ENCODE data around the gene ING2. TPM values are rescaled to one million over a fixed set of nuclear protein-coding genes. Genes with fewer than 3 reads are reported as not detected.

ING2 gene
- total RNA-seq, 1 experiment from 2014 or later, result 15.8 TPM

- no peak for TF ChIP-seq EZH2 (IDR thresholded peaks at IDR 0.05; ENCODE audit: borderline replicate concordance, low read depth, low read length, poor library complexity, severe bottlenecking)
- intact Hi-C loops (cut with micrococcal nuclease; ENCODE audit: unreplicated experiment), result no loop called here
- no TSS peak for BruUV-seq (replicated peaks)
- peak; percentile 38 for DNase-seq (ENCODE audit: low spot score)
- POLR2A ChIA-PET (ENCODE audit: low non-redundant PET), result no interaction called here
- H3K4me1 ChIP-seq (ENCODE audit: insufficient read depth, low read length, poor library complexity, severe bottlenecking), result peaks cover 6% of the 10 kb centered on the region
- H3K4me3 ChIP-seq (ENCODE audit: low read depth, low read length, poor library complexity, severe bottlenecking), result no peak overlapping the region
- CTCF ChIA-PET, result no interaction called here
- H3K9me3 ChIP-seq (ENCODE audit: low read depth, low read length, poor library complexity, severe bottlenecking), result no peaks in the 10 kb centered on the region
- H3K27ac ChIP-seq (ENCODE audit: low read depth, low read length, poor library complexity, severe bottlenecking), result no peak overlapping the region
- no peaks in the 10 kb centered on the region for H3K36me3 ChIP-seq (ENCODE audit: insufficient read depth, low read length, poor library complexity, severe bottlenecking)
- no peaks in the 10 kb centered on the region for H3K27me3 ChIP-seq (replicated peaks; ENCODE audit: insufficient read depth, low read depth, low read length, poor library complexity)
These were observed 9.7 kb upstream of the ING2 start for GRCh38 chr4:183495184-183495583.

- no peaks in the 10 kb centered on the region for H3K36me3 ChIP-seq (ENCODE audit: insufficient read depth, low read length, poor library complexity, severe bottlenecking)
- H3K27ac ChIP-seq (ENCODE audit: low read depth, low read length, poor library complexity, severe bottlenecking), result no peak overlapping the region
- no peaks in the 10 kb centered on the region for H3K9me3 ChIP-seq (ENCODE audit: low read depth, low read length, poor library complexity, severe bottlenecking)
- H3K27me3 ChIP-seq (replicated peaks; ENCODE audit: insufficient read depth, low read depth, low read length, poor library complexity), result no peaks in the 10 kb centered on the region
- H3K4me1 ChIP-seq (ENCODE audit: insufficient read depth, low read length, poor library complexity, severe bottlenecking), result peaks cover 12% of the 10 kb centered on the region
- DNase-seq (ENCODE audit: low spot score), result no peak
- intact Hi-C loops (cut with micrococcal nuclease; ENCODE audit: unreplicated experiment), result no loop called here
- H3K4me3 ChIP-seq (ENCODE audit: low read depth, low read length, poor library complexity, severe bottlenecking), result no peak overlapping the region
- BruUV-seq (replicated peaks), result no TSS peak
- POLR2A ChIA-PET (ENCODE audit: low non-redundant PET), result interaction anchor here (0.7 kb wide), 1 partner anchor 87 kb away, joined by 6 read pairs; no protein-coding TSS in a partner anchor
- CTCF ChIA-PET, result no interaction called here
- no peak for TF ChIP-seq EZH2 (IDR thresholded peaks at IDR 0.05; ENCODE audit: borderline replicate concordance, low read depth, low read length, poor library complexity, severe bottlenecking)
- no peak for TF ChIP-seq CTCF (conservative IDR thresholded peaks at IDR 0.05; ENCODE audit: low read depth, low read length)
These were observed 5.5 kb upstream of the ING2 start for GRCh38 chr4:183499389-183499788.

GRCh38 chr4:183499801-183500200 is 5.1 kb upstream of the ING2 start:
- no peak for DNase-seq (ENCODE audit: low spot score)
- no TSS peak for BruUV-seq (replicated peaks)
- ChIA-PET POLR2A (ENCODE audit: low non-redundant PET) (interaction anchor here (0.7 kb wide), 1 partner anchor 87 kb away, joined by 6 read pairs; no protein-coding TSS in a partner anchor), CTCF (no interaction called here)
- no peak overlapping the region for H3K27ac ChIP-seq (ENCODE audit: low read depth, low read length, poor library complexity, severe bottlenecking)
- H3K27me3 ChIP-seq (replicated peaks; ENCODE audit: insufficient read depth, low read depth, low read length, poor library complexity), result no peaks in the 10 kb centered on the region
- no peaks in the 10 kb centered on the region for H3K9me3 ChIP-seq (ENCODE audit: low read depth, low read length, poor library complexity, severe bottlenecking)
- H3K36me3 ChIP-seq (ENCODE audit: insufficient read depth, low read length, poor library complexity, severe bottlenecking), result no peaks in the 10 kb centered on the region
- H3K4me1 ChIP-seq (ENCODE audit: insufficient read depth, low read length, poor library complexity, severe bottlenecking), result peaks cover 12% of the 10 kb centered on the region
- H3K4me3 ChIP-seq (ENCODE audit: low read depth, low read length, poor library complexity, severe bottlenecking), result no peak overlapping the region
- no peak for TF ChIP-seq CTCF (conservative IDR thresholded peaks at IDR 0.05; ENCODE audit: low read depth, low read length)
- no peak for TF ChIP-seq EZH2 (IDR thresholded peaks at IDR 0.05; ENCODE audit: borderline replicate concordance, low read depth, low read length, poor library complexity, severe bottlenecking)
- intact Hi-C loops (cut with micrococcal nuclease; ENCODE audit: unreplicated experiment), result no loop called here

GRCh38 chr4:183503497-183504063 is 1.3 kb upstream of the ING2 start:
- no peaks in the 10 kb centered on the region for H3K27me3 ChIP-seq (replicated peaks; ENCODE audit: insufficient read depth, low read depth, low read length, poor library complexity)
- intact Hi-C loops (cut with micrococcal nuclease; ENCODE audit: unreplicated experiment), result no loop called here
- H3K4me1 ChIP-seq (ENCODE audit: insufficient read depth, low read length, poor library complexity, severe bottlenecking), result peaks cover 6% of the 10 kb centered on the region
- ChIA-PET CTCF (no interaction called here), POLR2A (ENCODE audit: low non-redundant PET) (no interaction called here)
- peak overlapping the region; percentile 97 for H3K4me3 ChIP-seq (ENCODE audit: low read depth, low read length, poor library complexity, severe bottlenecking)
- TSS peak; percentile 52 for BruUV-seq (replicated peaks)
- no peak for DNase-seq (ENCODE audit: low spot score)
- no peak for TF ChIP-seq EZH2 (IDR thresholded peaks at IDR 0.05; ENCODE audit: borderline replicate concordance, low read depth, low read length, poor library complexity, severe bottlenecking)
- no peak for TF ChIP-seq CTCF (conservative IDR thresholded peaks at IDR 0.05; ENCODE audit: low read depth, low read length)
- H3K9me3 ChIP-seq (ENCODE audit: low read depth, low read length, poor library complexity, severe bottlenecking), result no peaks in the 10 kb centered on the region
- H3K27ac ChIP-seq (ENCODE audit: low read depth, low read length, poor library complexity, severe bottlenecking), result peak overlapping the region; percentile 94
- no peaks in the 10 kb centered on the region for H3K36me3 ChIP-seq (ENCODE audit: insufficient read depth, low read length, poor library complexity, severe bottlenecking)
